Measurements from ENCODE around the gene MAP7. TPM values are rescaled to one million over a fixed set of nuclear protein-coding genes. Genes with fewer than 3 reads are reported as not detected.

The MAP7 gene
- total RNA-seq, 1 experiment from 2014 or later = 33.7 TPM

DNA sequence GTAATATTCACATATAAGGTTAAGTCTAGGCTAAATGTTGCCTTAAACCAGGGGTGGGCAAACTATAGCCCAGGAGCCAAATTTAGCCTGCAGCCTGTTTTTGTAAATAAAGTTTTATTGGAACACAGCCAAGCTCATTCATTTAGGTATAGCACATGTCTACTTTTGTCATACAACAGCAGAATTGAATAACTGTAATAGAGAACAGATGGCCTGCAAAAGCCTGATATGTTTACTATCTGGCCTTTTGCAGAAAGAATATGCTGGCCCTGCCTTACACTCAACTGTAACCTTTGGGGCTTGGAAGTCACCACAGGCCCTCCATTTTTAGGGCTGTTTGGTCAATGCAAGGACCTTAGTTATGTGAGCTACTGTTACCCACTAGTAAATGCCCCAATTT, 242.9 kb downstream of the MAP7 start:
- no TSS peak for BruUV-seq (replicated peaks)

DNA sequence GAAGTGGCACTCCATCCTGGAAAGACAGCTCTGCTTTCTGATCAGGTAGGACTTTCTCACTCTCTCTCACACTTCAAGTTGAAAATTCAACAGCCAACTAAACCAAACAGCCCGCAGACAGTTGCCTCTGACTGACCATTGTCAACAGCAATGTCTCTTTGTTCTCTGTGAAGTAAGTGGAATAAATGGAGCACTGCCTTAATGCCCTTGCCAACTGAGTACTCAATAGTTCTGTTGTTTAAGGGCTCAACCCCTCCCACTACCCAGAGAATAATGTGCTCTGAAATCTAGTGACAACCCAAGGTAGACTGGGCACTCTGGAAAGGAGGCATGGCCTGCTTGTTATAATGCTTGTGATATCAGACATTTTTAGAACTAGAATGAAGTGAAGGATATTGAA, 243.8 kb downstream of the MAP7 start:
- POLR2A ChIA-PET (ENCODE audit: unreplicated experiment) = no interaction called here
- no TSS peak for BruUV-seq (replicated peaks)
- H3K4me3 ChIP-seq = no peak overlapping the region

More for the DNA sequence above, 242.9 kb downstream of the MAP7 start:
- no peaks in the 10 kb centered on the region for H4K20me1 ChIP-seq (ENCODE audit: insufficient read depth)
- no peaks in the 10 kb centered on the region for H3K9me2 ChIP-seq (ENCODE audit: insufficient read depth)
- ChIA-PET CTCF (no interaction called here), POLR2A (ENCODE audit: unreplicated experiment) (interaction anchor here (0.5 kb wide), 1 partner anchor 17 kb away, joined by 6 read pairs; no protein-coding TSS in a partner anchor)
- DNase-seq = no peak
- no peak for TF ChIP-seq EZH2 (IDR thresholded peaks at IDR 0.05; ENCODE audit: low read depth)
- TF ChIP-seq, protein P1, sequence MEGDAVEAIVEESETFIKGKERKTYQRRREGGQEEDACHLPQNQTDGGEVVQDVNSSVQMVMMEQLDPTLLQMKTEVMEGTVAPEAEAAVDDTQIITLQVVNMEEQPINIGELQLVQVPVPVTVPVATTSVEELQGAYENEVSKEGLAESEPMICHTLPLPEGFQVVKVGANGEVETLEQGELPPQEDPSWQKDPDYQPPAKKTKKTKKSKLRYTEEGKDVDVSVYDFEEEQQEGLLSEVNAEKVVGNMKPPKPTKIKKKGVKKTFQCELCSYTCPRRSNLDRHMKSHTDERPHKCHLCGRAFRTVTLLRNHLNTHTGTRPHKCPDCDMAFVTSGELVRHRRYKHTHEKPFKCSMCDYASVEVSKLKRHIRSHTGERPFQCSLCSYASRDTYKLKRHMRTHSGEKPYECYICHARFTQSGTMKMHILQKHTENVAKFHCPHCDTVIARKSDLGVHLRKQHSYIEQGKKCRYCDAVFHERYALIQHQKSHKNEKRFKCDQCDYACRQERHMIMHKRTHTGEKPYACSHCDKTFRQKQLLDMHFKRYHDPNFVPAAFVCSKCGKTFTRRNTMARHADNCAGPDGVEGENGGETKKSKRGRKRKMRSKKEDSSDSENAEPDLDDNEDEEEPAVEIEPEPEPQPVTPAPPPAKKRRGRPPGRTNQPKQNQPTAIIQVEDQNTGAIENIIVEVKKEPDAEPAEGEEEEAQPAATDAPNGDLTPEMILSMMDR (conservative IDR thresholded peaks at IDR 0.05) = no peak
- H3K9me3 ChIP-seq (ENCODE audit: insufficient read depth, low read depth) = peaks cover 10% of the 10 kb centered on the region; the same call in 1 of the 2 replicates
- no peak overlapping the region for H3K27ac ChIP-seq
- no peaks in the 10 kb centered on the region for H3K79me2 ChIP-seq (ENCODE audit: low read depth)
- H3K27me3 ChIP-seq (ENCODE audit: insufficient read depth, low read depth) = no peaks in the 10 kb centered on the region
- H3K4me2 ChIP-seq = no peak overlapping the region
- intact Hi-C loops (cut with micrococcal nuclease; ENCODE audit: unreplicated experiment) = no loop called here
- H3K4me1 ChIP-seq (replicated peaks; ENCODE audit: insufficient read depth) = peaks cover 7% of the 10 kb centered on the region
- no peak overlapping the region for H2AFZ ChIP-seq
- no peaks in the 10 kb centered on the region for H3K36me3 ChIP-seq (ENCODE audit: low read depth)
- H3K4me3 ChIP-seq = no peak overlapping the region
- H3F3A ChIP-seq (ENCODE audit: insufficient read depth, low read depth) = no peaks in the 10 kb centered on the region

GRCh38 chr6:136304410-136304809, 245.8 kb downstream of the MAP7 start:
- BruUV-seq (replicated peaks) = no TSS peak
- H3K9me2 ChIP-seq (ENCODE audit: insufficient read depth) = no peaks in the 10 kb centered on the region
- no peaks in the 10 kb centered on the region for H3F3A ChIP-seq (ENCODE audit: insufficient read depth, low read depth)
- H3K4me3 ChIP-seq = no peak overlapping the region
- ChIA-PET CTCF (interaction anchor here (0.6 kb wide), 1 partner anchor 522 kb away, joined by 3 read pairs; no protein-coding TSS in a partner anchor), POLR2A (ENCODE audit: unreplicated experiment) (interaction anchor here (0.5 to 0.7 kb wide), 4 partner anchors 15 to 687 kb away, joined by 4 to 11 read pairs (median 8); partner anchors contain the start of gene BCLAF1)
- TF ChIP-seq, protein P1 (conservative IDR thresholded peaks at IDR 0.05) = no peak
- TF ChIP-seq EZH2 (IDR thresholded peaks at IDR 0.05; ENCODE audit: low read depth) = no peak
- no peaks in the 10 kb centered on the region for H3K36me3 ChIP-seq (ENCODE audit: low read depth)
- peaks cover 10% of the 10 kb centered on the region; the same call in 1 of the 2 replicates for H3K9me3 ChIP-seq (ENCODE audit: insufficient read depth, low read depth)
- no peak overlapping the region for H3K4me2 ChIP-seq
- no peaks in the 10 kb centered on the region for H4K20me1 ChIP-seq (ENCODE audit: insufficient read depth)
- H3K27ac ChIP-seq = peak overlapping the region; percentile 27; the same call in 1 of the 2 replicates
- H3K4me1 ChIP-seq (replicated peaks; ENCODE audit: insufficient read depth) = peaks cover 7% of the 10 kb centered on the region
- no peaks in the 10 kb centered on the region for H3K27me3 ChIP-seq (ENCODE audit: insufficient read depth, low read depth)
- no peaks in the 10 kb centered on the region for H3K79me2 ChIP-seq (ENCODE audit: low read depth)
- H2AFZ ChIP-seq = no peak overlapping the region
- intact Hi-C loops (cut with micrococcal nuclease; ENCODE audit: unreplicated experiment) = no loop called here
- DNase-seq = peak; percentile 5 to 72

More for the DNA sequence above, 243.8 kb downstream of the MAP7 start:
- no peaks in the 10 kb centered on the region for H4K20me1 ChIP-seq (ENCODE audit: insufficient read depth)
- H3K36me3 ChIP-seq (ENCODE audit: low read depth) = no peaks in the 10 kb centered on the region
- peaks cover 10% of the 10 kb centered on the region; the same call in 1 of the 2 replicates for H3K9me3 ChIP-seq (ENCODE audit: insufficient read depth, low read depth)
- H3K4me2 ChIP-seq = no peak overlapping the region
- H3K79me2 ChIP-seq (ENCODE audit: low read depth) = no peaks in the 10 kb centered on the region
- no peaks in the 10 kb centered on the region for H3K27me3 ChIP-seq (ENCODE audit: insufficient read depth, low read depth)
- H3K27ac ChIP-seq = no peak overlapping the region
- peaks cover 7% of the 10 kb centered on the region for H3K4me1 ChIP-seq (replicated peaks; ENCODE audit: insufficient read depth)
- intact Hi-C loops (cut with micrococcal nuclease; ENCODE audit: unreplicated experiment) = no loop called here
- CTCF ChIA-PET = interaction anchor here (0.5 kb wide), 1 partner anchor 229 kb away, joined by 3 read pairs; no protein-coding TSS in a partner anchor
- H3F3A ChIP-seq (ENCODE audit: insufficient read depth, low read depth) = no peaks in the 10 kb centered on the region
- no peak overlapping the region for H2AFZ ChIP-seq
- TF ChIP-seq EZH2 (IDR thresholded peaks at IDR 0.05; ENCODE audit: low read depth) = no peak
- TF ChIP-seq, protein P1 (conservative IDR thresholded peaks at IDR 0.05) = no peak
- H3K9me2 ChIP-seq (ENCODE audit: insufficient read depth) = no peaks in the 10 kb centered on the region
- no peak for DNase-seq

Measured in PC-9 (cell line).